WI38 (cell line): Measurements from ENCODE around the gene SEMA5A.

Source experiments
- H3K4me3 ChIP-seq: 2 replicates; pipeline ENCODE4 v1.5.1; 2011; ENCODE audit warnings: low read depth, mild to moderate bottlenecking, control low read depth, low read length
- TF ChIP-seq, protein P1 (sequence below): IDR thresholded peaks from 2 replicates; pipeline ENCODE4 v1.5.1; 2012; ENCODE audit warnings: low read depth, mild to moderate bottlenecking, control low read depth, low read length

Gene SEMA5A

DNA sequence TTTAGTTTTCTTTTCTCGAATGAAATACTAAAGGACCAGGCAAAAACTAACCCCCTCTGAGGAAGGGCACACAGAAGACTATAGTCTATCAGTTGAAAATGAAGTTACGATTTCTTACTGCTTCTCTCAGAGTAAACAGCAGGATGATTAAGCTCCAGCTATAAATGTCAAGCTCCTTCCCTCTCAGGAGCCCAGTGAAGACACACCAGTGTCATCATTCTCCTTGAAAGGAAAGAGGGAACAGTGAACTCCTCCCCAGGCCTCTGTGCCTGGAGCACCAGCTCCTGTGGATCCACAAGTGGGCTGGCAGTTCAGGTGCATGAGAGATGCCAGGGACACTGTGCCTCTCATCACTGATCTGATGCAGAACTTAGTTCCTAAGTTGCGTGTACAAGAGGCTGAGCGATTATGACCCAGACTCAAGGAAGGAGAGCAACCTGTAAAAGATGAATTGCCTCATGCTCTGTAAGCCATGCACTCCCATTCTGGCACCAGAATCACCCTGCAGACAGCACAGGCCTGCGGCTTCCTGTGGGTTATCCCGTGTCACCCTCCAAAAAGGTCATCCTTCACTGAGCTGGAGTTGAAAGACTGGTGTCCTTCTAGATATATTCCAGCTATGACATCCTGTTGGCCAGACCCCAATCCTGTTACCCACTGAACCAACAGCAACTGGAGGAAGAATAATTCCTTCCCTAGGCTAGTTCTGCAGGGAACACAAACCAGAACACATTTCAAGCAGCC lies 394.0 kb downstream of the SEMA5A start:
- H3K4me3 ChIP-seq, result no peak overlapping the region
- TF ChIP-seq, protein P1, sequence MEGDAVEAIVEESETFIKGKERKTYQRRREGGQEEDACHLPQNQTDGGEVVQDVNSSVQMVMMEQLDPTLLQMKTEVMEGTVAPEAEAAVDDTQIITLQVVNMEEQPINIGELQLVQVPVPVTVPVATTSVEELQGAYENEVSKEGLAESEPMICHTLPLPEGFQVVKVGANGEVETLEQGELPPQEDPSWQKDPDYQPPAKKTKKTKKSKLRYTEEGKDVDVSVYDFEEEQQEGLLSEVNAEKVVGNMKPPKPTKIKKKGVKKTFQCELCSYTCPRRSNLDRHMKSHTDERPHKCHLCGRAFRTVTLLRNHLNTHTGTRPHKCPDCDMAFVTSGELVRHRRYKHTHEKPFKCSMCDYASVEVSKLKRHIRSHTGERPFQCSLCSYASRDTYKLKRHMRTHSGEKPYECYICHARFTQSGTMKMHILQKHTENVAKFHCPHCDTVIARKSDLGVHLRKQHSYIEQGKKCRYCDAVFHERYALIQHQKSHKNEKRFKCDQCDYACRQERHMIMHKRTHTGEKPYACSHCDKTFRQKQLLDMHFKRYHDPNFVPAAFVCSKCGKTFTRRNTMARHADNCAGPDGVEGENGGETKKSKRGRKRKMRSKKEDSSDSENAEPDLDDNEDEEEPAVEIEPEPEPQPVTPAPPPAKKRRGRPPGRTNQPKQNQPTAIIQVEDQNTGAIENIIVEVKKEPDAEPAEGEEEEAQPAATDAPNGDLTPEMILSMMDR, result no peak

DNA sequence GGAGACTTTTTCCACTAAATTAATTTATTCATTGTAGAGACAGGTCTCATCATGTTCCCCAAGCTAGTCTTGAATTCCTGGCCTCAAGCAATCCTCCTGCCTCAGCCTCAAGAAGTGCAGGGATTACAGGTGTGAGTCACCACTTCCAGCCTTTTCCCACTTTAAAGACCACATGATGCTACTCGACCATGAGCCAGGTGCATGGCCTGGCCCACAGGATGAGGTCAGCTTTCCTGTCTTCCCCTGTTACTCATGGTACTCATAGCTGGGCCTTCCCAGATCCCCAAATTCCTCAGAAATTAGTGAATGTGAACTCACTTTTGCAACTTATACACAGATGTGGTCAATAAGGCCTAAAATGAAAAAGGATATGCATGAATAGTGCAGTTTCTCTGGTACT lies 395.9 kb downstream of the SEMA5A start:
- H3K4me3 ChIP-seq, result no peak overlapping the region
- TF ChIP-seq, protein P1, result no peak

DNA sequence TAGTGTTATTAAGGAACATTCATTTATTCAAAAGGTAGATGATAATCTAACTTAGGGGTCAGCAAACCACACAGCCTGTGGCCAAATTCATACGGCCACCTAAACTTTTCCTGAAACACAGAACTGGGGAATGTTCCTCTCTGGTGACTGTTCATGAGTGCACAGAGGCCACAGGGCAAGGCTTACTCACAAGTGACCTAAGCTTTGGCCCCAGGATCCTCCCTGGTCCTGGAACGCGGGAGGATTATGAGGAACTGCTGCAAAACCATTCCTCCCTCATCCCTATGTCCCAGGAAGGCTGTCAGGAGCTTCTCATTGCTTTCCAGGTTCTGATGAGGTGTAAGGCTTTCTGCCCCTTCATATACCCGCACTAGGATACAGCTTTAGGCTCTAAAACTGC lies 397.6 kb downstream of the SEMA5A start:
- TF ChIP-seq, protein P1, result no peak
- H3K4me3 ChIP-seq, result no peak overlapping the region

DNA sequence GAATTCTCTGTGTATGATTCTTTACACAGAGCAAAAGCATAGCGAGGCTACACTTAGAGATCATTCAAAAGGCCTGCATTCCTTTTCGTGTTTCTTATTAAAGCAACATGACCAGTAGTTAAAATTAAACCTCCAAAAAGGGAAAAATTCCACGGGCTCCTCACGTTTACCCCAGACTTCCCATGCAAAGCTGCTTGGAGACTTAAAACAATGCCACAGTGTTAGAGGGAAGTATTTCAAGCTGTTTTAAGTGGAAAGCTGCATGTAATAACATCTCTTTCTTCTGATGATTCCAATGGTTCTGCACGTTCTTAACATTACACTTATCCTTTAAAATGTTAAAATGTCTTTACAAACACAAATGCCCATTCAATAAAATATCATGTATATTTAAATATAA lies 405.2 kb downstream of the SEMA5A start:
- no peak overlapping the region for H3K4me3 ChIP-seq
- TF ChIP-seq, protein P1, result no peak

DNA sequence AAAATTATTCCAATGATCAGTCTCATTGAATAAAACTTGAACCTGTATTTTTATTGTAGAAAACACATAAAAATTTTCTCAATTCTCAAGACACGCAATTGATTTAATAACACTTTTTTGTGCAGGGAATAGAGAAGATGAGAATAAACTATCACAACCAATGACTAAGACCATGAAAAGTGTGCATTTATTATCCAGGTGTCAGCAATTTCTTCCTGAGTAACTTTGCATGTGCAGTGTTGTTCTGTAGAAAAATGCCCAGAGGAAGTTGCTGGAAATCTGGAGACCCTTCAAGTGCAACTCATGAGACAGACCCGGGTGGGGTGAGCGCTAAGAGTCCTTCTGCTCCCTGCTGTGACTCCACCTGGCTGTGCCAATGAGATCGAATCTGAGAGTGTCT lies 405.7 kb downstream of the SEMA5A start:
- TF ChIP-seq, protein P1, result no peak
- H3K4me3 ChIP-seq, result no peak overlapping the region

DNA sequence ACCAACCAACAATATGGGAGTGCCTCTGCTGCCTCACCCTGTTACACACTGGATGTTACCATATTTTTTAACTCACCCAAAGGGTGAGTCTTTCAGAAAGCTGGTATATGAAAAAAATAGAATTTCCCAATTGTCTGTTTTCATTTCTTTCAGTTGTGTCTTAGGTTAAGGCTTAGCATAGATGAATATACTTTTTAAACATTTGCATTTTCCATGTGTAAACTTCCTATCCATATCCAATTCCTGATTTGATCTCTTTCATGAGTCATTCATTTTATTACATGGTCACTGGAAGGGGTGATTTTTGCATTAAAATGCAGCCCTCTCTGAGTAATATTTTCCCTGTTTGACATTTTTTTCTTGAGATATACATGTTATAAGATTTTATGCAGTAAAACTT lies 406.5 kb downstream of the SEMA5A start:
- H3K4me3 ChIP-seq, result no peak overlapping the region
- TF ChIP-seq, protein P1, result no peak

DNA sequence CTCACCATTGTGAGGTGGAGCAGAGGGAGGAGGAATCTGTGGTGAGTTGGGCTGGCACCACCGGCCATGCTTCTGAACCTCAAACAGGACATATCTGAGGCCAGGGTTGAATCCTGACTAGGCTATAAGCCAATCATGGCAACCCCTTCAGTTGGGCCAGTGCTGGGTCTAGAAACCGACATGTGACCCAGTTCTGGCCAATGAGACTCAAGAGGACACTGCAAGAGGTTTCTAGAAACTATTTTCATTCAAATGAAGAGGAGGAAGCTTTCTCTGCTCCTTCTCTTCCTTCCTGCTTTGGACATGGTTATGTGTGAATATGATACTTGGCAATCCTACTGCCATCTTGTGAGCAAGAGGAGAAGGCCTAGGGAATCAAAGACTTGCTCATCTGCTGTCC lies 417.7 kb downstream of the SEMA5A start:
- TF ChIP-seq, protein P1, result no peak
- no peak overlapping the region for H3K4me3 ChIP-seq
